CD4-positive, alpha-beta T cell treated with Interferon alpha-2 for 1 hour (primary cell): ENCODE results near the gene FKBP5.

Experiments
- DNase-seq, 2 donors: peaks; one replicate each; pipeline ENCODE4 v3.0.0-alpha.2; 2020 to 2022

The FKBP5 gene

DNA sequence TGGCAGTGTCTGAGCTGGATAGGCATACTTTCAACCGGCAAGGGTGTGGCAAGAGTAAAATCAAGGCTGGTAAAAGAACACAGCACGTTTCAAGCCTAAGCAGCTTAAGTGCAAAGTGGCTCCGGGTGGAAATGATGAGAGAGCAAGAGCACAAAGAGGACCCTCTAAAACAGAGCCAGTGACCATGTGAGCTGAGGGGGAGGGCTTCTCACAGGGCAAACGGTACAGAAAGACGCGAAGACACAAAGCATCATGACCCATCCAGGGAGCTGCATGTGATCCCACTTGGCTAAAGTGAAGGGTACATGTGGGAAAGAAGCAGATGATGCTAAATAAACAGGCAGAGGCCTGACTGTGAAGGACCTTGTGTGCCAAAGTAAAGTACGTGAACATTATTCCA, 25.7 kb downstream of the FKBP5 start:
- no peak for DNase-seq

DNA sequence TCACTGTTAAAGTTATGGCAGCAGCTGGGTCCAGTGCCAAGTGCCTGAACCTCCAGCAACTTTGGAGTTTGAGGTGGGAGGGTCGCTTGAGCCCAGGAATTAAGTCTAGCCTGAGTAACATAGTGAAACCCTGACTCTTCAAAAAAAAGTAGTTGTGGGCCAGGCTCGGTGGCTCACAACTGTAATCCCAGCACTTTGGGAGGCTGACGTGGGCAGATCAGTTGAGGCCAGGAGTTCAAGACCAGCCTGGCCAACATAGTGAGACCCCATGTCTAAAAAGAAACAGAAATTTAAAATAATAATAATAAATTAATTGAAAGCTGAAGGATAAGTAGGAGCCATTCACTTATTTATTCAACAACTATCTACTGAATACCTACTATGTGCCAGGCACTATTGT, 33.8 kb downstream of the FKBP5 start:
- no peak for DNase-seq

DNA sequence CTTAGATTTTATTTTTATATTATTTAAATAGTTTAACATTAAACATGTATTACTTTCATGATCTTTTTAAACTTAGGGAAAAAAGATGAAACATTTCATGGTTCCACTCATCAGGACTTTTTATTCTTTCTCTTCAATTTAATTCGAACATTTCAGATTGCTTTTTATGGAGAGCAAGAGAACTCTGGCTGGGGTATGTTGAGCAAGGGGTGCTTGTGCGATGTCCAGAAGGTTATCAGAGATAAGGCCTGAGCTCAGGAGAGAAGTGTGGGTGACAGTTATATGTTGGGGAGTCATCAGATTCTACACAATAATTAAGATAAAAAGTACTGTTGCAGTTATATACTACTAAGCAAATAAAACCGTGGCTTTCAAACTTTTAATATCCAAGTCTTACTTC, 37.5 kb downstream of the FKBP5 start:
- no peak for DNase-seq

DNA sequence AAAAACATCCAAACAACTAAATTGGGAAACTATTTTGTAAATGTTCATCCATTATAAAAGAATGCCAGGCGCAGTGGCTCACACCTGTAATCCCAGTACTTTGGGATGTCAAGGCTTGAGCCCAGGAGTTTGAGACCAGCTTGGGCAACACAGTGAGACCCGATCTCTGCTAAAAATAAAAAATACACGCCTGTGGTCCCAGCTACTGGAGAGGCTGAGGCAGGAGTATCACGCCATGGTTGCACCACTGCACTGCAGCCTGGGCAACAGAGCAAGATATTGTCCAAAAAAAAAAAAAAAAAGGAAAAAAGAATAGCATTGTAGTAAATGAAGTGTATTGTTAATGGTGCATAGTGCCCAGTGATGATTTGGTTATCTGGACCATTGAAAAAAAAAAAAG, 38.7 kb downstream of the FKBP5 start:
- DNase-seq: no peak

DNA sequence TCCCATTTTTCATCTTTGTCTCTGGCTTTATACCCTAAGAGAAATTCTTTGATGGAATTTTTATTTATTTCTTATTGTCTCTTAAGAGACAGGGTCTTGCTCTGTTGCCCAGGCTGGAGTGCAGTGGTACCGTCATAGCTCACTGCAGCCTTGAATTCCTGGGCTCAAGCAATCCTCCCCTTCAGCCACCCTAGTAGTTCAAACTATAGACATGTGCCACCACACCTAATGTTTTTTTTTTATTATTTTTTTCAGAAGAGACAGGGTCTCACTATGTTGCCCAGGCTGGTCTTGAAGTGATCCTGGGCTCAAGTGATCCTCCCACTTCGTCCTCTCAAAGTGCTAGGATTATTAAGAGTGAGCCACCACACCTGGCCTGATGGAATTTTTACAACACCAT, 40.5 kb downstream of the FKBP5 start:
- no peak for DNase-seq

DNA sequence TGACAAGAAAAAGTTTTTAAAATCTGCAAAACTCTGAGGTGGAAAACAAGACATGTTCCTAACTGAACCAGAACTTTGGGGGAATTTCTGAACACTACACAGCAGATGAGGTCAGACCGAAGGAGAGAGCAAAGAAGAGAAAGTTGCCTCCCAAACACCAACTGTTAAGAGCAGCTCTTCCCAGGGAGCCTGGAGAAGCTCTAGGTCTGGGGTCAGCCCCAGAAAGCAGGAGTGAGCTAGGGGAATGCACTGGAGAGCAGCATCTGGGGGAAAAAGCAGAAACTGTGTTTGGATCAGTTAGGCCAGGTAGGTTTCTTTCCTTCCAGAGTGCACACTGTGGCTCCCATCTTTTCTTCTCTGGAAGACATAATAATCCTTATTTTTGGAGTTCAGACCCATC, 41.3 kb downstream of the FKBP5 start:
- DNase-seq: no peak

DNA sequence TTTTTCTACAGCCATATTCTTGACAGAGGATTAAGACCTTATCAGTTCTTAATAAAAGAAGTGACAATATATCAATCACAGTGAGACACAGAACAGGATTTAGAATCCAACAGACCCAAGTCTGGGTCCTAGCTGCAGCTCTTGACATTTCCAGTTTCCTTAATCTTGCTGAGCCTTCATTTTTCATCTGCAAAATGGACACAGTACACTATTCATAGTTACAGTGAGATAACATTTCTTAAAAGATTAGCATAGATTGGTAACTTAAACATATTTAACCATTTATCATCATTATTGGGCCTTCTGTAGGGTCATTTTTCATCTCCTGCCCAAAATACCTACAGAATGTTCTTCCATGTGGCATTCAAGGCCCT, 45.6 kb downstream of the FKBP5 start:
- no peak for DNase-seq

DNA sequence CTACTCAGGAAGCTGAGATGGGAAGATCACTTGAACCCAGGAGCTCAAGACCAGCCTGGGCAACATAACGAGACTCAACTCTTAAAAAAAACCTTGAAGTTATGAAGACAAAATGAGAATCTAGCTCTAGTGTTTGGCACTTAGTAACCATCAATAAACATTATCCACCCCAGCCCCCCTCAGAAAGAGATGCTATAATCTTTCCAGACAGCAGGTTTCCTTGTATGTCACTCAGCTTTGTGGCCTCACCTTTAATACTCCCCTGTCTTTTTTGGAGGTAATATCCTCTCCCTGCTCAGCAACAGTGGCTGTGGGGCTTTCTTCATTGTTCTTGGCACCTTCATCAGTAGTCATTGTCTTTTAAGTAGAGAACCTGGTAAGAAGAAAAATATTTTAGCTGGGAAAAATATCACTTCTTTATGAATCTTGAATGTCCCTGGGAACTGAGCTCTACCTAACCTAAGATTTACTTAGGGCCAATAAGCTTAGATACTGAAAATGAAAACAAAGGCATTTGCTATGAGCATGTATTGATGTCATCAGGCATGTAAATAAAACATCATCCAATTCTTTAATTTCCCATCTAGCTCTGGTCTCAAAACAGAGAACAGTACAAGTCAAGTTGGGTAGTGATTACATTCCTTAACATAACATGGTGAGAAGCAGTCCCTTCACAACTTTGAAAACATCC, 46.1 kb downstream of the FKBP5 start:
- no peak for DNase-seq

DNA sequence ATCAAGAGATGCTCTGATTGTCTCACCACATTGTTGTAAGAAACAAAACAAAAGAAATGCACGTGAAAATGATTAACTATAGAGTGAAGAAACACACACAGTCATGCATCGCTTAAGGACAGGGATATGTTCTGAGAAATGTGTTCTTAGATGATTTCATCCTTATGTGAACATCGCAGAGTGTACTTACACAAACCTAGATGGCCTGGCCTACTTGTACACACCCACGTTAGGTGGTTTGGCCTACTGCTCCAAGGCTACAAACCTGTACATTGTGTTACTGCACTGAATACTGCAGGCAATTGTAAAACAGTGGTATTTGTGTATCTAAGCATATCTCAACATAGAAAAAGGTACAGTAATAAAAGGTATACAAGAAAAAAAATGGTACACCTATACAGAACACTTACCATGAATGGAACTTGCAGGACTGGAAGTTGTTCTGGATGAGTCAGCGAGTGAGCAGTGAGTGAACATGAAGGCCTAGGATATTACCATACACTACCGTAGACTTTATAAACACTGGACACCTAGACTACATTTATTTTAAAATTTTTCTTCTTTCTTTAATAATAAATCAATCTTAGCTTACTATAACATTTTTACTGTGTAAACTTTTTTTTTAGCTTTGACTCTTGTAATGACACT, 48.6 kb downstream of the FKBP5 start:
- no peak for DNase-seq

DNA sequence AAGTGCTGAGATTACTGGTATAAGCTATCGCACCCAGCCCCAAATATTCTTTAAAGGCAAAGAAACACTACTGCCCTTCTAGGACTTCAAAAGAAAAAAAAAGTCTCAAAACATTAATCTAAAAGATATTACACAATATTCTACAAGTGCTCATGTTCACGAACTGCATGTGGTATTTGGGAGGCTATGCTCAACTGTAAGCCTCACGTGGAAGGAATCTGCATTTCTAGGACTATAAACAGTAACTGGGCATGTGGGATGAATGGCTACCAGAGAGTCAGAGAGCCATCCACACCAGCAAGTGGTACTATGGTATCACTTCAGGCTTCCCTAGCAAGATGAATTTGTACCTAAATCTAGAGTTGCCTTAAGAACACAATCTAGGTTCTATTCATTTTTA, 50.0 kb downstream of the FKBP5 start:
- DNase-seq: no peak

DNA sequence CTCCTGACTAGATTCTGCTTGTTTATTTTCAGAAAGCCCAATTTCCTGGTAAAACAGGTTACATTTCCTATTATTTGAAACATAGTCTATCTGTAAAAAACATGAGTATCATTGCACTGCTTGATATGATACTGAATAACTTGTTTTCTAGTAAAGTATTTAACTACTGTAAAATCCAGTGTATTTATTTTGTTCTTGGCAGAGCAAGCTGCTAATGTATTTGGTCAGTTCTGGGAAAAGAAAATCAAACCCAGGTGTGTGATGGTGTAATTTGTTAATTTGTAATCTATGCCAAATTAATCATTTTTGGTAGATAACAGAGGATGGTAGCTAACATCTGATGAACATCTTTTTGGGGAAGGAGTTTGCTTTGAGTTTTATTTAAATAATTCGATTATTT, 50.8 kb downstream of the FKBP5 start:
- DNase-seq: no peak

DNA sequence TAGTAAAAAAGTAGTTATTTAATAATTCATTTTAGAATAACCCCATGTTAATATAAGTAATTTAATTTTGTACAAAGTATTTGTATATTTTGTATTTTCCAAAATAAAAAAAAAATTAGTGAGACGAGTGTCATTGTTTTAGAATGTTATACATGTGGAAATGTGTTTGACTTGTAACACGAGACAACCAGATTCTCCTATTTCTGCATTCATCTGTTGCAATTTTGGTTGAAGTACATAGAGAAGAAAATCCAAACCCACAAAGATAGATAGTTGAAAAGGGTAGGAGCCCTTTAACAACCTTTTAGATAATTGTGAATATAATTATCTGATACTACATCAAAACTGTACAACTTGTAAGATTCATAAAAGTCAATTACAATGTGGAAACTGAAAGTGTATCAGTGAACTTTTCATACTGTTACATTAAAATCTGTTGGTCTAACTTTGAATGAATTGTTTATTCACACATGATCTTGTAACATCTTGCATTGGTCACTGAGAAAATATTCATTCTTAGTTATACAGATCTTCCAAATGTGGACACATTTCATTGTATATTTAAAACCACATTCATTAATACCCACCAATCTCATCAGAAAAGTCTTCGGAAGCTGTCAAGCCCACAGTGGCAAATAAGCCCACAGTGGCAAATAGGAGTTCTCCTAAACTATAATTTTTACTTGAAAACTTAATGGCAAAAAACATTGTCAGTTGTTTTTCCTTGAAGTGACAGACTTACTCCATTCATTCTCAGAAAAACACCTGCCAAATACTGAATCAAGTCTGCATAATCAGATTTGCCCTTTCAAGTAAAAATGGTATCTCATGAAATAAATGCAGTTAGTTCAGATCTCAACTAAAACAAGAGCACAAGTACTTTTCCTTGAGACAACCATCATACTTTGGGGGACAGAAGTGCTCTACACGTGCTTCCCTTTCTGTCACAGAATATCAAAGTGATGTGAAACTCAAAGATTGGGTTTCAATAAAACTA, 52.8 kb downstream of the FKBP5 start:
- DNase-seq: no peak

DNA sequence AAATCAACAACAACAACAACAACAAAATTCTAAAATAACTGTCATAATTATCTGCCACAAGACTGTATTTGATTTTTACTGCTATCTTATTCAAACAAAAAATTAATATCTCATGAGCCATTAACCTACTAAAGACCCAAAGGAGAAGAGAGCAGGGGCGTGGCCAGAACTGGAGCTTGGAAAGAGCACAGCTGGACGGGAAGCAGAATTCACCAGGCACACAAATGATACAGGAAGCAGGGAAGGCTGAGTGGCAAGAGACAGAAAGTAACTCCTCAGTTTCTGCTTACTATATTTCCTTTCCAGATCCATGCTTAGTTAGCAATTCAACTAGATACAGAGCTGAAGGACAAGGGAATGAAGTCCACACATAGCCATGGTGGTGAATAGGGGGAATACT, 54.4 kb downstream of the FKBP5 start:
- no peak for DNase-seq

DNA sequence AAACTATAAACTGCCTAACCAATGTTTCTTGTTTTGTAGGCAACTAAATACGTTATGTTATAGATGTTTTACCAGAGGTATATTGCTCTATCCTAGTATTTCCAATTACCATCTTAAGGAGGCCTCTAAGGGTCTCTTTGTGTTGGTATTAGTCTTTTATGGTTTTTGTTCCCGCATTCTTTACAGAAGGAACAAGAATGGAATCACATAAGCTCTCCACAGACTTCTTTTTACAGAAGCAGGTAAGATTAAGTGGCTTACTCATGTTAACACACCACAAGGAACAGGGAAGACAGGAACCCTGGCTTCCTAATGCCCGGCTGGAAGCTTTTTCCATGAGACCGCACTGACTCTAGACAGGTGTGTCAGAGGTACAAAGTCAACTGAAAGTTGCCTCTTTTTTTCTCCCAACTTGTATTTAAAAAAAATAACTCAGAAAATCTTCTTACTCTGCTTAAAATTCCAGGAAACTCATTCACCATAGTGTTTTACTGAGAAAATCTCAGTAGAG, 55.1 kb downstream of the FKBP5 start:
- DNase-seq: no peak

DNA sequence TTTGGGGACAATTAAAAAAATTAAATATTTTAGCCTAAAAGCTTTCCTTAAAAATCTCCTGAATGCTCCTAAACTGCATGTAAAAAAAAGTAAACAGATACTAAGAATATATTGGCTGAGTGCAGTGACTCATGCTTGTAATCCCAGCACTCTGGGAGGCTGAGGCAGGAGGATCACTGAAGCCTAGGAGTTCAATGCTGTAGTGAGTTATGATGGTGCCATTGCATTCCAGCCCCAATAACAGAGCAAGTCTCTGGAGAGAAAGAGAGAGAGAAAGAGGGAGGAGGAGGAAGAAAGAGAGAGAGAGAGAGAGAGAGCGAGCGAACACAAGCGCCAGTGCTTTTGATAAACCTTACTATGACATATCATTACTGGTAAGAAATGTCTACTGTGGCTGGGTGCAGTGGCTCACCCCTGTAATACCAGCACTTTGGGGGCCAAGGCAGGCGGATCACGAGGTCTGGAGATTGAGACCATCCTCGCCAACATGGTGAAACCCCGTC, 58.8 kb downstream of the FKBP5 start:
- no peak for DNase-seq

DNA sequence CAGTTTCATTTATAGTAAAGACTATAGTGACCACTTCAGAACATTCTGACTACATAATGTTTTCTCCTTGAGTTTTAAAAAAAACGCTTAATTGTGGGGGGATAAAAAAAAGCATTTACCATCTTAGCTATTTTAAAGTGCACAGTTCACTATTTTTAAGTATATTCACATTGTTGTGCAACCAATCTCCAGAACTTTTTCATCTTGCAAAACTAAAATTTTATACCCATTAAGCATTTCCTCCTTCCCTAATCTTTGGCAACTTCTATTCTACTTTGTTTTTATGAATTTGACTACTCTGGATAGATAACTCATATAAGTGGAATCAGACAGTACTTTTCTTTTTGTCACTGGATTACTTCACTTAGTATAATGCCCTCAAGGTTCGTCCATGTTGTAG, 62.3 kb downstream of the FKBP5 start:
- no peak for DNase-seq

DNA sequence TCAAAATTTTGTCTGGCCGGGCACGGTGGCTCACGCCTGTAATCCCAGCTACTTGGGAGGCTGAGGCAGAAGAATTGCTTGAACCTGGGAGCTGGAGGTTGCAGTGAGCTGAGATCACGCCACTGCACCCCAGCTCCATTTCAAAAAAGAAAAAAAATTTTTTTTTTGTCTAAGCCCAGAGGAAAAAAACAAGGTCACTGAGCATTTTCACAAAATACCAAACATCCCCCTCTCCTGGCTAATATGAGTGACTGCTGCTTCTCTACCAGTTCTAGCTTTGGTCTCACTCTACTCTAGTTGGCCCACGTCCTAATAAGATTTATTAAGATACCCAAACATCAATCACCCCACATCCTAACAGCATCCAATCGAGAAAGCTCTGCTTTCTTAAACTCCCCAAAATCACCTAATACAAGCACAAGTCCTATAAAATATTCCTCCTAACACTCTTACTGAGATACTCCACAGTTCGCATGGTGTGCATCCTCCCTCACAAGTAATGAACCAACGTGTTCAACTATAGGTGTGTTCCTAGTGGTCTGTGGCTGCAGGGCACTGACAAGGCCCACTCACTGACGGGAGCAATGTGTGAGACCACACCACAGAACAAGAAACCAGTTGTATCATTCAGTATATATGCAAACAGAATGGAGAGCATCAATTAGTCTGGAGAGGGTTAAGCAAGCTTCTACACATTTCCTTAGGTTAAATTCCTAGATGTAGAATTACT, 64.2 kb downstream of the FKBP5 start:
- peak in 1 of 2 donors; percentile 66 for DNase-seq

DNA sequence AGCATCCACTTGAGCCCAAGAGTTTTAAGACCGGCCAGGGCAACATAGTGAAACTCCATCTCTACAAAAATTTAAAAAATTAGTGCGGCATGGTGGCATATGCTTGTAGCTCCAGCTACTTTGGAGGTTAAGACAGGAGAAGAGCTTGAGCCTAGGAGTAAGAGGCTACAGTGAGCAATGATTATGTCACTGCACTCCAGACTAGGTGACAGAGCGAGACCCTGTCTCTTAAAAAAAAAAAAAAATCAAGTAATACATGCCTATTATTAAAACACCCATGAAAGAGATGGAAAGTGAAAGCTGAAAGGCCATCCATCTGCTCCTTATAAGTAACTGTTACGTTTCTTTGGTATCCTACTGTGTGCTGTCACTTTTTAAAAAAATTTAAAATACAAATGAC, 66.4 kb downstream of the FKBP5 start:
- no peak for DNase-seq

DNA sequence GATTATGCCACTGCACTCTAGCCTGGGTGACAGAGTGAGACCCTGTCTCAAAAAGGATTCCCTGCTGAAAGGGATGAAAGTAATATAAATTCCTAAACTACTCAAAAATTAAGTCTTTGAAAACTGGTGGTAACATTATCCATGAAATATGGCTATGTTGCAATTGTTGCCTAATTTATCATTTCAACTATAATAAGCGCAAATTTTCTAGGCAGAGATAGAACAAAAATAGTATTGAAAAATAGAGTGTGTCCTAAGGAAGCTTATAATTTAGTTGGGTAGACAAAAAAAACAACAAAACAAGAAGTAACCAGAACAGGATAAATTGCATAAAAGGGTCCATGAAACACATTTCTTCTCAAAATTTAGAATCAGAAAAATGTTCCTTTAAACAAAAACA, 68.0 kb downstream of the FKBP5 start:
- no peak for DNase-seq

DNA sequence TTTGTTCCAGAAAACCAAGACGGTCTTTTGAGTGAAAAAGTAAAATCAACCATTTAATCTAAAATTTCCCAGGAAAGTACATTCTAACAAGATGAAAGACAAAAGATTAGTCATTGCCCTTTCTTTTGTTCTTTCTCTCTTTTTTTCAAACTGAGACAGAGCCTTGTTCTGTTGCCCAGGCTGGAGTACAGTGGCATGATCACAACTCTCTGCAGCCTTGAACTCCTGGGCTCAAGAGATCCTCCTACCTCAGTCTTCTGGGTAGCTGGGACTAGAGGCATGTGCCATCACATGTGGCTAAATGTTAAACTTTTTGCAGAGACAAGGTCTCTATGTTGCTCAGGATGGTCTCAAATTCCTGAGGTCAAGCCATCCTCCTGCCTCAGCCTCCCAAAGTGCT, 75.0 kb downstream of the FKBP5 start:
- no peak for DNase-seq

DNA sequence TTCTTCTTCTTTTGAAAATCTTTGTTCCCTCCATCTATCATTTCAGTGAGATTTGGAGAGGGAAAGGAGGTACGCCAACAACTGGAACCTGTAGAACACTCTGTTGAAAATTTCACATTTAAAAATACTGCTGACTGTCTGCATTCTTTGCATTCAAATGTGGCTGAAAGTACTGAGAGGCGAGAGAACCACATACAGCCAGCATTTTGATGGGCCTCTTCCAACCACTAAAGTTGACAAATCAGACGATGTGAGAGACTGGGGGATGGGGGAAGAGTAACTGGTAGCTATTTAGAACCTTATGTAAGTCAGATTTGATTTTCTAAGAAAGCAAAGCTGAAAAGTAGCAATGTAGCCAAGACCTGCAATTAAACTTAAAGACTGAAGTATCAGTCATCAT, 77.5 kb downstream of the FKBP5 start:
- DNase-seq: peak; percentile 21 to 52

DNA sequence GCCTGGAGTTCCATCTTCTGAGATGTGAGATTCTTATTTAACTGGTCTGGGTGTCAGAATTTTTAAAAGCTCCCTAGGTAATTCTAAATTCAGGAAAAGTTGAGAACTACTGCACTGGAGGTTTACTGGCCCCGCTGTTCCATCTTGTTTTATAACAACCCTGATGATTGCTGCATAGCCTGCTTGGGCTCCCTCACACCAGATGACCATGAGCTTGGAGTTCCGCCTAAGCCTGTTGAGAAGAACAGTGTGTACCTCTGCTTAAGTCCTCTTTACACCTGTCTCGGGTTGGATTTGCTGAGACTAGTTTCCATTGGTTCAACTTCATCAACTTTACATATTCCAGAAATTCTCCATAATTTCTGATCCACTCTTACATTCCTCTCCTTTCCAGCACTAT, 77.9 kb downstream of the FKBP5 start:
- DNase-seq: no peak

DNA sequence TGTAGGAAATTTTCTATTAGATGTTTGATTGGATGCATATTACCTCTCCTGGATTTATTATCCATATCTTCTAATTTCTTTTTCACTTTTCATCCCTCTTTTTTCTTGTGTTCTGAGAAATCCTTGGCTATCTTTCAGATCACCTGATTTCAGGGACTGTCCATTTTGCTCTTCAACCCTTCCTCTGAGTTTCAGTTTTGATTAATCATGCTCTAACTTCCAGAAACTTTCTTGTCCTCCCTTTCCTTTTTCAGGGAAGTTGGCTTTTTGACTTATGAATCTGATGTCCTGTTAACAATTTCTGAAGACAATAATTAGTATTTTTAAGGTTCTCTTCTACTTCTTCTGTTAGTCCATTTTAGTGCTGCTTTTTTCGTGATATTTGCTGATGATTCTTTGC, 79.1 kb downstream of the FKBP5 start:
- DNase-seq: no peak
